Endothelial cell of umbilical vein (primary cell): ENCODE data around the gene ZNF827. TPM values are rescaled to one million over a fixed set of nuclear protein-coding genes. Genes with fewer than 3 reads are reported as not detected.

Experiments used
- BruUV-seq: library from RNA; stranded (reverse); fragments of 400-500 nt; replicated peaks from 2 replicates; lab custom pipeline; 2021; lab: Mats Ljungman, UMichigan
- CTCF ChIA-PET: fragments of 300-600, 350-600 bp; sonication (Branson Sonifier 250); formaldehyde crosslinking; loops from one replicate; lab custom pipeline; 2021; ENCODE audit warnings: antibody characterized with exemption, inconsistent platforms; lab: Charles Lee
- POLR2A ChIA-PET: fragments of 300-600, 350-600 bp; sonication (Branson Sonifier 250); formaldehyde crosslinking; loops from one replicate; lab custom pipeline; 2021; ENCODE audit warnings: antibody characterized with exemption, inconsistent platforms; lab: Charles Lee
- DNase-seq: peaks from one replicate; pipeline ENCODE4 v3.0.0-alpha.2; 2011; ENCODE audit warnings: low read depth, low spot score
- FAIRE-seq: peaks from 2 replicates; lab custom pipeline; 2011; peaks lifted over from hg19 to GRCh38; lab: Jason Lieb, UNC
- H2AFZ ChIP-seq: 2 replicates; pipeline ENCODE4 v1.6.0; 2012; ENCODE audit warnings: low read depth, low read length, control low read depth, inconsistent platforms
- H3K27ac ChIP-seq: 2 replicates; pipeline ENCODE4 v1.5.1; 2011; ENCODE audit warnings: low read depth, mild to moderate bottlenecking, control low read depth, low read length, moderate library complexity; ENCODE audit not compliant: insufficient read depth
- H3K27me3 ChIP-seq, 2 experiments: 2 replicates each; pipeline versions ENCODE4 v1.6.0 to v1.6.1; 2011; ENCODE audit warnings: low read length in 2 of 2, mixed read lengths in 1 of 2; ENCODE audit not compliant: control insufficient read depth in 2 of 2, insufficient read depth in 2 of 2
- H3K36me3 ChIP-seq, 2 experiments: 2 replicates in 1 of 2; 3 replicates in 1 of 2; pipeline ENCODE4 v1.5.1; 2011; ENCODE audit warnings: low read length in 2 of 2, mild to moderate bottlenecking in 1 of 2, moderate library complexity in 1 of 2; ENCODE audit not compliant: control insufficient read depth in 2 of 2, insufficient read depth in 2 of 2; ENCODE audit errors: extremely low read depth in 1 of 2
- H3K4me1 ChIP-seq: 3 replicates; pipeline ENCODE4 v1.5.1; 2011; ENCODE audit warnings: mild to moderate bottlenecking, low read length; ENCODE audit not compliant: control insufficient read depth, insufficient read depth; ENCODE audit errors: extremely low read depth
- H3K4me2 ChIP-seq: 2 replicates; pipeline ENCODE4 v1.6.1; 2011; ENCODE audit warnings: low read length, control low read depth, mixed read lengths; ENCODE audit not compliant: insufficient read depth
- H3K4me3 ChIP-seq, 3 experiments: fragments of 200-600 bp in 1 of 3; sonication (generic), shearing (Covaris generic) in 1 of 3; replicated peaks in 1 of 3; 2 replicates each; pipeline ENCODE4 v1.5.1; 2011 to 2016; ENCODE audit warnings: control low read depth in 3 of 3, low read length in 3 of 3, mild to moderate bottlenecking in 2 of 3, inconsistent platforms in 1 of 3, low read depth in 1 of 3, moderate library complexity in 1 of 3; ENCODE audit not compliant: insufficient read depth in 1 of 3
- H3K79me2 ChIP-seq: 2 replicates; pipeline ENCODE4 v1.6.0; 2012; ENCODE audit warnings: low read length, inconsistent platforms; ENCODE audit not compliant: control insufficient read depth, insufficient read depth
- H3K9ac ChIP-seq: replicated peaks from 2 replicates; pipeline ENCODE3; 2011; ENCODE audit warnings: low read length, control low read depth; ENCODE audit not compliant: insufficient read depth; ENCODE audit errors: extremely low read depth
- H3K9me1 ChIP-seq: replicated peaks from 3 replicates; pipeline ENCODE4 v1.6.0; 2011; ENCODE audit warnings: mild to moderate bottlenecking, low read length; ENCODE audit not compliant: control insufficient read depth, insufficient read depth; ENCODE audit errors: extremely low read depth
- H3K9me3 ChIP-seq: replicated peaks from 2 replicates; pipeline ENCODE4 v1.5.1; 2012; ENCODE audit warnings: low read length, inconsistent platforms; ENCODE audit not compliant: control insufficient read depth, insufficient read depth
- H4K20me1 ChIP-seq: replicated peaks from 2 replicates; pipeline ENCODE3; 2011; ENCODE audit warnings: mild to moderate bottlenecking, low read length; ENCODE audit not compliant: control insufficient read depth, insufficient read depth; ENCODE audit errors: extremely low read depth
- FOS ChIP-seq: IDR thresholded peaks from 2 replicates; pipeline ENCODE4 v1.6.1; 2011; ENCODE audit warnings: mild to moderate bottlenecking, low read length, moderate library complexity, borderline replicate concordance; ENCODE audit not compliant: insufficient read depth
- JUN ChIP-seq: IDR thresholded peaks from 2 replicates; pipeline ENCODE4 v1.6.1; 2011; ENCODE audit warnings: borderline replicate concordance, low read depth; ENCODE audit not compliant: insufficient read length, insufficient read depth
- POLR2A ChIP-seq: IDR thresholded peaks from 2 replicates; pipeline ENCODE4 v1.6.1; 2012; ENCODE audit warnings: low read depth, mild to moderate bottlenecking, control low read depth, low read length
- POLR2AphosphoS5 ChIP-seq: IDR thresholded peaks from 2 replicates; pipeline ENCODE4 v1.6.1; 2012; ENCODE audit warnings: low read depth, mild to moderate bottlenecking, control low read depth, low read length, moderate library complexity; ENCODE audit not compliant: insufficient read depth
- dilution Hi-C: fragments of 300-500 bp; cut with MboI; formaldehyde crosslinking; loops from one replicate; pipeline ENCODE4 v1.15.0; 2019; ENCODE audit warnings: low sequenced_read_pairs; ENCODE audit not compliant: extremely low pct_ligation_motif_present
- intact Hi-C: fragments of 100-400 bp; cut with micrococcal nuclease; formaldehyde crosslinking; loops from one replicate; pipeline ENCODE4 v1.10.0; 2022
- polyA plus RNA-seq, 4 experiments: library from polyadenylated mRNA; depleted of rRNA in 3 of 4; stranded (reverse) in 3 of 4; unstranded in 1 of 4; fragments of >200 nt; gene quantifications; 2 replicates each; pipeline versions ENCODE4 v1.2.1 to v1.2.3, GENCODE V29; 2011 to 2012; ENCODE audit warnings: missing spikeins in 1 of 4
- total RNA-seq: library from RNA; stranded (reverse); gene quantifications from 2 replicates; pipeline ENCODE4 v1.2.3, GENCODE V29; 2021

Gene ZNF827
- total and polyA plus RNA-seq, 2 donors (not counting 3 experiments of a cell fraction or from before 2014, with no cell fraction given) = 16.9 to 23.7 TPM

DNA sequence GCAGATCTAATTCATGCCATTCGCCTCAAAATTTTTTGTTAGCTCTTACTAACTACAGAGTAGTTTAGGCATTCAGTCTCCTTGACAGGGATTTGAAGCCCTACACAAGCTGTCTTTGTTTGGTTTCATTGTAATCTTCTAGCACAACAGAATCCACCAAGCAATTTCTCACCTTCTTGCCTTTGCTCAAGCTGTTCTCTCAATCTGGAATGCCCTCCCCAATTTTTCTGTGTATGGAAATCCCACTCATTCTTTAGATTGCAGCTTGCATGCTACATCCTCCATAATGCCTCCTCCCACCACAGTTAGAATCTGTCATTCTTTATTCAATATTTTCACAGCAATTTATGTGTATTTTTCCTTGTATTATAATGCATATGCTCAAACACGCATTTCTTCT is 195.0 kb downstream of the ZNF827 start:
- no peaks in the 10 kb centered on the region for H3K9me3 ChIP-seq
- H3K36me3 ChIP-seq = no peaks in the 10 kb centered on the region
- no peak overlapping the region for H3K9ac ChIP-seq
- H3K27ac ChIP-seq = no peak overlapping the region
- intact Hi-C loops = no loop called here
- ChIA-PET POLR2A (no interaction called here), CTCF (no interaction called here)
- dilution Hi-C loops = no loop called here
- no TSS peak for BruUV-seq
- TF ChIP-seq POLR2AphosphoS5 = no peak
- TF ChIP-seq FOS = no peak
- no peaks in the 10 kb centered on the region for H4K20me1 ChIP-seq
- no peaks in the 10 kb centered on the region for H3K4me1 ChIP-seq
- no peaks in the 10 kb centered on the region for H3K9me1 ChIP-seq
- no peak for DNase-seq
- H3K4me3 ChIP-seq = no peak overlapping the region
- peaks cover 5 to 7% of the 10 kb centered on the region in 2 experiments for H3K27me3 ChIP-seq
- H3K79me2 ChIP-seq = no peaks in the 10 kb centered on the region
- FAIRE-seq = no peak
- no peak overlapping the region for H3K4me2 ChIP-seq
- H2AFZ ChIP-seq = no peak overlapping the region

- H3K4me3 ChIP-seq = no peak overlapping the region
- H3K4me1 ChIP-seq = peaks cover 12% of the 10 kb centered on the region
- ChIA-PET POLR2A (no interaction called here), CTCF (no interaction called here)
- intact Hi-C loops (no loop called here), dilution Hi-C loops (no loop called here)
- no TSS peak for BruUV-seq
- no peak for FAIRE-seq
- no peaks in the 10 kb centered on the region for H3K9me1 ChIP-seq
- H3K9ac ChIP-seq = no peak overlapping the region
- TF ChIP-seq POLR2A = no peak
- no peak for TF ChIP-seq JUN
- no peaks in the 10 kb centered on the region for H4K20me1 ChIP-seq
- no peak overlapping the region for H3K27ac ChIP-seq
- DNase-seq = no peak
- H3K4me2 ChIP-seq = no peak overlapping the region
- no peak overlapping the region for H2AFZ ChIP-seq
- no peaks in the 10 kb centered on the region for H3K79me2 ChIP-seq
- no peaks in the 10 kb centered on the region for H3K9me3 ChIP-seq
- no peaks in the 10 kb centered on the region for H3K36me3 ChIP-seq
- peaks cover 5 to 7% of the 10 kb centered on the region in 2 experiments for H3K27me3 ChIP-seq
Measured at GRCh38 chr4:145740806-145741205, 197.8 kb downstream of the ZNF827 start.
